NCI-H446 (cell line): Measurements from ENCODE around the gene AGFG2.

ENCODE experiments used
- DNase-seq, 2 experiments: peaks; one replicate each; lab custom pipeline; 2025; lab: John Stamatoyannopoulos, UW

Gene AGFG2

GRCh38 chr7:100586266-100587025, 47.4 kb downstream of the AGFG2 start, which contains the start of gene FBXO24:
Gene FBXO24 (plus strand): TSS chr7:100586328. CDS start chr7:100586626, 298 bp downstream.
- DNase-seq: peak; percentile 97 to 98

DNA sequence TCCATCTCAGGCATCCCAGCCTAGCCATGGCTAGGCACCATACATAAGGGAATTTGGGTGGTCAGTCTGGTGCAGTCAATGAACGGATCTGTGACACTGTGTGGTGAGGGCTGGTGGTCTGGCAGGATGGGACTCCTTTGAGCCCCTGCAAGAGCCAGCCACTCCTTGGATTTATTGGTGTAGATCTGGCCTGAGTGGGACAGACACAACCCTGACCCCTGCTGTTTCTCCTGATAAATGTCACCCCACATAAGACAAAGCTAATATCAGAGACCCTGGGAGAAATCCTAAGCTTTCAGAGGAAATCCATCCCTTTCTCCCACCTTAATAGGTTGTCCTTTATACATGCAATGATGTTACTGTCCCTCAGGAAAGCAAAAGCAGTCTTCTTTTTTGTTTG, 49.4 kb downstream of the AGFG2 start:
- DNase-seq: no peak

- DNase-seq: no peak
Measured at GRCh38 chr7:100589341-100589947, 50.4 kb downstream of the AGFG2 start.

DNA sequence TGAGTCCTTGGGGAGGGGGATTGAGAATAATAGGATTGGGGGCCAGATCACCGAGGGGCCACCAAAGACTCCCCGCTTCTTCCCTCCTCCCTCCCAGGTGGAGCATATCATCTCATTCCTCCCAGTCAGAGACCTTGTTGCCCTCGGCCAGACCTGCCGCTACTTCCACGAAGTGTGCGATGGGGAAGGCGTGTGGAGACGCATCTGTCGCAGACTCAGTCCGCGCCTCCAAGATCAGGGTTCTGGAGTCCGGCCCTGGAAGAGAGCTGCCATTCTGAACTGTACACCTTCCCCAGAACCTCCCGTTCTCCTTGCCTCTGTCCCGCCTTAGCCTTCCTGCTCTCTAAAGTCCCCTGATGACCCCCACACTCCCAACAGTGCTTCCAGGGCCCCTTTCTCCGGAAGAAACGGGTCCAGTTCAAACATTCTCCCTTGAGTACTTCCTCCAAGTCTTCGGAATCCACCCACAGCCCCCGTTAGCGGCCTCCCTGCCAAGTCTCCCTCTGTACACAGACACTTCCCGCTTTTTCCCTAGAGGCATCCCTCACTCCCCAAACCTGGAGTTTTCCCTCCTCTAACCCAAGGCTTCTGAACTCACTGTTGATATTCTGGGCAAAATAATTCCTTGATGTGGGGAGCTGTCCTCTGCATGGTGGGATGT, 51.2 kb downstream of the AGFG2 start:
- no peak for DNase-seq

- DNase-seq: no peak
Measured at GRCh38 chr7:100591596-100591995, 52.6 kb downstream of the AGFG2 start.

DNA sequence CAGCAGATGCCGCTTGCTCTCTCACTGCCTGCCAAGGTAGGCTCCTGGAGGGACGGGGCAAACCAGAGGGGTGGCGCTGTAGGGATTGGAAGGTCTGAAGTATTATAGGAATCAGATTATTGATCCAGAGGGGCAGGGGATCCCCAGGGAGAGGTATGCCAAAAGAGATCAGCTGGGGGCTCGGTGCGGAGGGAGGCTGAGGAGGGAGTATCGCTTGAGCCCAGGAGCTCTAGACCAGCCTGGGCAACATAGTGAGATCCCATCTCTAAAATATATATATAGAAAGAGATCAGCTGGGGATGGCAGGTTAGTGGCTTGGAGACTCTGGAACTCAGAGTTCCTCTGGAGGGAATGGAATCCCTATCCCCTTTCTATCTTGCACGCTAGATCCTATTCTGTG, 56.2 kb downstream of the AGFG2 start:
- DNase-seq: no peak

- no peak for DNase-seq
Measured at GRCh38 chr7:100598425-100598824, 59.4 kb downstream of the AGFG2 start.

DNA sequence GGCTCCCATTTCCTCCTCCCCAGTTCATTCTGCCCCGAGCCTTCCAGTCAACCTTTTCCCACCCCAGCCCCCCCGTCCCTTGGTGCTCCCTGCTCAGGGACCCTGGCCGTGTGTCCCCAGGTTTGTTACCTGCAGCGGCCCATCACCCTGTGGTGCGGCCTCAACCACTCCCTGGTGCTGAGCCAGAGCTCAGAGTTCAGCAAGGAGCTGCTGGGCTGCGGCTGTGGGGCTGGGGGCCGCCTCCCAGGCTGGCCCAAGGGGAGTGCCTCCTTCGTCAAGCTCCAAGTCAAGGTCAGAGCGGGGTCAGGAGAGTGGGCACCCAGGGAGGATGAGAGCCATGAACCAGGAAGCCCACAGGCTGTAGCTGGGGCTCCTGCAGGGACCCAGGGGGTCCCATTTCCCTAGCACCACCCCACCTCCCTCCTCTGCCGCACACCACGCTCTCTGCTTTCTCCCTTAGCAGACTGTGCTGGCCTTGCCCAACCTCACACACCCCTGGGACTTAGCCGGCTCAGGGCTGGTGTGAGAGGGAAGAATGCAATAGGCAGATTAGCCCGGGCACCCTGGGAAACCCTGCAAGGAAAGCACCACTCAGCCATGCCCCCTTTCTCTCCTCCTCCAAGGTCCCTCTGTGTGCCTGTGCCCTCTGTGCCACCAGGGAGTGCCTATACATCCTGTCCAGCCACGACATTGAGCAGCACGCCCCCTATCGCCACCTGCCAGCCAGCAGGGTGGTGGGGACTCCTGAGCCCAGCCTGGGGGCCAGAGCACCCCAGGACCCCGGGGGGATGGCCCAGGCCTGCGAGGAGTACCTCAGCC, 61.1 kb downstream of the AGFG2 start:
- no peak for DNase-seq

DNA sequence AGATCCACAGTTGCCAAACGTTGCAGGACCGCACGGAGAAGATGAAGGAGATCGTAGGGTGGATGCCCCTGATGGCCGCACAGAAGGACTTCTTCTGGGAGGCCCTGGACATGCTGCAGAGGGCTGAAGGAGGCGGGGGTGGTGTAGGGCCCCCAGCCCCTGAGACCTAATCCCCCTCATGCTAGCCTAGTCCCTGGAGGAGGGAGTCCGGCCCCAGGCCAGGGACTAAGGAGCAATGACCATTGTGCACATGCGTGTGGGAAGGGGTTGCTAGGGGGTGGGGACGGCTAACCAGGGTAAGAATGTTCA, 61.7 kb downstream of the AGFG2 start:
- no peak for DNase-seq

DNA sequence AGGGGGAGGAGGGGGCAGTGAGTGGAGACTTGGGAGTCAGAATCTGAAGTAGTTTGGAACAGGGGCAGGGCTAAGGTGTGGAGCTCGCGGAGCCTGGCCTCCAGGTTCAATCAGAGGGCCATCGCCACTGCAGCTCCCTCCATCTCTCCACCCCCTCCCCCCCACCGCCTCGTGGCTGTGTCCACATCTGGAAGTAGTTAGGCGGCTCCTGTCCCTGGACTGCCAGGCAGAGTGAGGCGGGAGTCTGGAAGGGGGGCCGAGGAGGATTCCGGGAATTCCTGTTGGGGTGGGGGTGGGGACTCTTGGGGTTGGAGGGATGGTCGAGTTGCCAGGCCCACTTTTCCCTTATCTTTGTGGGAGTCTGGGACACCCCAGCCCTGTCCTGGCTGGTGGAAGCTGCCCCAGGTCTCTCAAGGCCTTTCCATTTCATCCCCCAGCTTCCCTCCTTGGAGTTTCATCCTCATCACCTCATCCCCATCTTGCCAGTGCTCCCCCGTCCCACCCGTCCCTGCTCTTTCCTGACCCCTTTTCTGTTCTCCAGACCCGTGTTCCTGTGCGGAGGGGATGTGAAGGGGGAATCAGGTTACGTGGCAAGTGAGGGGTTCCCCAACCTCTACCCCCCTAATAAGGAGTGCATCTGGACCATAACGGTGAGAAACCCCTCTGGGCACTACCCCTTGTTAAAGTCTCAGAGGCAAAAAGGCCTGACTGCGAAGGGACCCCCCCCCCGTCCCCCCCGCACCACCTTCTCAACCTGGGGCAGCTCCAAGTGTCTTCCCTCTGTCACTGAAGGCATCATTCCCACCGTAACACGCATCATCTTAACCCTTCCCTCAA, 64.1 kb downstream of the AGFG2 start:
- DNase-seq: no peak

GRCh38 chr7:100603726-100604027, 64.7 kb downstream of the AGFG2 start:
- no peak for DNase-seq

DNA sequence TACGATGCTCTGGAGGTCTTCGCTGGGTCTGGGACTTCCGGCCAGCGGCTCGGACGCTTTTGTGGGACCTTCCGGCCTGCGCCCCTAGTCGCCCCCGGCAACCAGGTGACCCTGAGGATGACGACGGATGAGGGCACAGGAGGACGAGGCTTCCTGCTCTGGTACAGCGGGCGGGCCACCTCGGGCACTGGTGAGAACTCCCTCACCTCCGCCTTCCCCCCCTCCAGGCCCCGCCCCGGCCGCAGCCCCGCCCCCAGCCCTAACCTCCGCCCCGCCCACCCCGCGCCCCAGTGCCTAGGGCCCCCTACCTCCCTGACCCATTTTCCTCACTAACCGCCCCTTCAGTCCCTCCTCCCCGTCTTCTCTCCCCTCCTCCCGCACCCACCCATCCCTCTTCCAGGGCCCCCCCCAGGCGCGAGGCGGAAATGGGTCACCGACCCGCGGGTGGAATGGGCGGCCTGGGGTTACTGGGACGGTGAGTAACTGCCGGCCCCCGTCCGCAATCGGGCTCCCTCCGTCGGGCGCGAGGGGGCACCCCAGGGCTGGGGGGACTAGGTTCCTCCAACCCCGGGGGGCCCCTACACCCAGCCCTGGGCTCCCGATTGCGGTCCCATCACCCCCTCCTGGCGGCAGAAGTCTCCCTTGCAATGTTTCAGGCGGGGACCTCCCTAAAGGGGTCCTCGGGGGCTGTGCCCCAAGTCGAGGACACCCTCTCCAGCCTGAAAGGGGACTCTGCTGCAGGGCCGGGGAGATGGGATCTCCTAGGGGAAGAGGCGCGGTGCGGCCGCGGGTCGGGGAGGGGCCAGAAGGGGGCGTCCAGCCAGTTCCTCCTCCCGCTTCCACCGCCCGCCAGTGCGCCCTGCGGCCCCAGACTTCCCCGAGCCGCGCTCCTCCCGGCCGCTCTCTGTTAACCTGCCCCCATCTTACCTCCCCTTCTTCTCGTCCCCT, 65.3 kb downstream of the AGFG2 start:
- DNase-seq: peak; percentile 15 to 52

DNA sequence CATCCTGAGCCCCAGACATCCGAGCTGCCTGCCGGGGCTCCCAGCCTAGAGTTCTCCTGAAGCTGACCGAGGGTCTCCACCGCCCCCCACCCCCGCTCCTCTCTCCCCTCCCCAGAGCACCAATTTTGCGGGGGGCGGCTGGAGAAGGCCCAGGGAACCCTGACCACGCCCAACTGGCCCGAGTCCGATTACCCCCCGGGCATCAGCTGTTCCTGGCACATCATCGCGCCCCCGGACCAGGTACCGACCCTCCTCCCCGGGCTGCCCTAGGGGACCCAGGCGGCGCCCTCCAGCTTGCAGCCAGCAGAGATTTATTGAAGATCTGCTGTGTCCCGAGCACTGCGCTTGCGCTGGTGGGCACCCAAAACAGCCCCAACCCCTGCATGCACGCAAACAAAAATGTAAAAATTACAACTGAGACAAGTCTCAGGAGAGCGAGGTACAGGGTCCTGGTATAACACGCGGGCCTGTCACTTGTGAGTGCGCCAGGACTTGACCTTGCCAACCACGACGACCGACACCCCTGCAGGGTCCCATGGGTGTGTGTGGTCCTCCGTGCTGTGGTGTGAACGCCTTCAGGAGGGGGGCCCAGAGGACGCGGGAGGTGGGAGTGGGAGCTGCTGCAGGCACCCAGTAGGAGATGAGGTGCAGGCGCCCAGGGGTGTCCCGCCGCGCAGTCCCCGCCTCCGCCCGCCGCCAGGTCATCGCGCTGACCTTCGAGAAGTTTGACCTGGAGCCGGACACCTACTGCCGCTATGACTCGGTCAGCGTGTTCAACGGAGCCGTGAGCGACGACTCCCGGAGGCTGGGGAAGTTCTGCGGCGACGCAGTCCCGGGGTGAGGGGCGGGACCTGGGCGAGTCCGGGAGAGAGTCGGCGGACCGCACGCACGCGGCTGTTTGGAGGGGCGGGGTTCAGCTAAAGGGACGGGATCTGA, 66.2 kb downstream of the AGFG2 start:
- no peak for DNase-seq

GRCh38 chr7:100606313-100606712, 67.3 kb downstream of the AGFG2 start:
- no peak for DNase-seq

DNA sequence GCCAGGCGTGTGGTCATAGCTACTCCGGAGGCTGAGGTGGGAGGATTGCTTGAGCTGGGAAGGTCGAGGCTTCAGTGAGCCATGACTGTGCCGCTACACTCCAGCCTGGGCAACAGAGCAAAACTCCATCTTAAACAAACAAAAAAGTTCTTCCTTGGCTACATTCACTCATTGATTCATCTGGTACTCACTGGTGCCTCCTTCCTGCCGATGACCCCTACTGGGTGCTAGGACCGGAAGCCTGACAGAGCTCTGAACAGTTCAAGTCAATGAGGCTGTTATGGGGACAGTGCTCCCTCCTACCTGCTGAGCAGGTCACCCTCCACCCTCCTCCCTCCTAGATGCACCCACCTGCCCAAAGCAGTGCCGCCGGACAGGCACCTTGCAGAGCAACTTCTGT, 68.1 kb downstream of the AGFG2 start:
- no peak for DNase-seq

- DNase-seq: no peak
Measured at GRCh38 chr7:100609958-100610357, 71.0 kb downstream of the AGFG2 start.

DNA sequence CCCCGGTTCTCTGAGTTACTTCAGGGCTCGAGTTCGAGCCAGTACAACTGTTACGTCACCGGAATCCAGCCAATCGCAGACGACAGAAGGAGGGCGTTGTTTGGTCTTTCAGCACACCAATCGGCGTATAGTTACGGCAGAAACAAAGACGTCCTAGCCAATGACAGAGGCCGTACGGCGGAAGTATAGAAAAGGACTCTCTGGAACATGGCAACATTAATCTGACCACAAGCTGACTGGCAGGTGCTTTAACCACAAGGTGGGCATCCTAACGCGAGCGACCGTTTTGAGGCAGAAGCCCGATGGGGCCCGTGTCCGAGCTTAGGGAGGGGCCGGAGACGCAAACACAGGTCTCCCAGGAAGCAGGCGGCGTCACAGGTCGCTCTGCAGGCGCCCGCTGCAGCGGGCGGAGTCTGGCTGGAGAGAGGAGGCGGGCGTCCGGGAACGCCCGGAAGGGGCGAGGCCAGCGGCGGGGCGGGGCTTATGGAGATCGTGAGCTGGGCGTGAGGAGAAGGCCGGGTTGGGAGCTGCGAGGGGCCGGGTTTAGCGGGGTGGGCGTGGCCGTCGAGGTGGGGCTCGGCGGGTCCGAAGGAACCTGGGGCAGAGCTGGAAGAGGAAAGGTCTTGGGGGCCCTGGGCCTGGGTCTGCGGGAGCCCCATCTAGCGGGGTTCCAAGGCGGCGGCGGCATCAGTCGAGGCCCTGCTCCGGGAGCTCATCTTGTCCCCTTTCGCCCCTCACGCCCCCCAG, 73.2 kb downstream of the AGFG2 start, which contains the start of gene MOSPD3:
Gene MOSPD3 (plus strand): TSS at position 558 of the 747 bp plus-strand sequence. CDS start 252 bp downstream, outside the sequence.
- peak; percentile 93 to 98 for DNase-seq

GRCh38 chr7:100612730-100613390, 73.9 kb downstream of the AGFG2 start:
- DNase-seq: no peak
